Glutamatergic neuron (in vitro differentiated cells): ENCODE measurements around the gene PRKCA. TPM values are rescaled to one million over a fixed set of nuclear protein-coding genes. Genes with fewer than 3 reads are reported as not detected.
A peak's percentile ranks its signal among the peaks of the same experiment; 100 is the strongest.
"Not testable (repeated sequence)": the region's sequence is repeated elsewhere in the genome, so short reads cannot be mapped to it uniquely, and the experiment has no call there.

Experiments
- DNase-seq: peaks from one replicate; pipeline ENCODE4 v3.0.0; 2022
- H3K27ac Mint-ChIP-seq: one replicate; pipeline ENCODE4 v1.8.0; 2020; ENCODE audit warnings: mild to moderate bottlenecking, mixed read lengths, inconsistent platforms; ENCODE audit not compliant: unreplicated experiment
- H3K27me3 Mint-ChIP-seq: one replicate; pipeline ENCODE4 v1.8.0; 2020; ENCODE audit warnings: mild to moderate bottlenecking, moderate library complexity, mixed read lengths, inconsistent platforms; ENCODE audit not compliant: unreplicated experiment
- H3K36me3 Mint-ChIP-seq: one replicate; pipeline ENCODE4 v1.8.0; 2020; ENCODE audit warnings: mild to moderate bottlenecking, mixed read lengths, inconsistent platforms; ENCODE audit not compliant: unreplicated experiment
- H3K4me1 Mint-ChIP-seq: one replicate; pipeline ENCODE4 v1.8.0; 2020; ENCODE audit warnings: mild to moderate bottlenecking, low read depth, mixed read lengths, inconsistent platforms; ENCODE audit not compliant: unreplicated experiment
- H3K4me3 Mint-ChIP-seq: one replicate; pipeline ENCODE4 v1.8.0; 2020; ENCODE audit warnings: mild to moderate bottlenecking, mixed read lengths, inconsistent platforms; ENCODE audit not compliant: unreplicated experiment
- H3K9me3 Mint-ChIP-seq: one replicate; pipeline ENCODE4 v1.8.0; 2020; ENCODE audit warnings: mild to moderate bottlenecking, moderate library complexity, mixed read lengths, inconsistent platforms; ENCODE audit not compliant: unreplicated experiment
- CTCF ChIP-seq: fragments of 200-600 bp; sonication (generic); IDR thresholded peaks from one replicate; pipeline ENCODE4 v1.5.0; 2021; ENCODE audit not compliant: partially characterized antibody, unreplicated experiment
- long read RNA-seq: library from polyadenylated mRNA; unstranded; transcript quantifications from one replicate; pipeline ENCODE4 v2.0.0, GENCODE V29; 2020; ENCODE audit not compliant: unreplicated experiment
- total RNA-seq: library from RNA; stranded (reverse); fragmentation: NEBNext Ultra II Directional; extraction: Animal tissue kit (Norgen Biotek cat#: 25700); gene quantifications from one replicate; pipeline ENCODE4 v1.2.1, GENCODE V29; 2021; ENCODE audit not compliant: unreplicated experiment

PRKCA gene
- 2.2 TPM for total RNA-seq
- long read RNA-seq, result 0 reads

GRCh38 chr17:66301864-66302741, at the start of gene PRKCA:
PRKCA (plus strand) TSS chr17:66302613.
- Mint-ChIP-seq H3K27me3 (peaks cover 14% of the 10 kb centered on the region), H3K27ac (peak within 1 kb of the TSS; percentile 43), H3K36me3 (peaks cover 5% of the 10 kb centered on the region), H3K4me1 (peaks cover 4% of the 10 kb centered on the region), H3K9me3 (peaks cover 8% of the 10 kb centered on the region), H3K4me3 (peak within 1 kb of the TSS; percentile 93)
- no peak for TF ChIP-seq CTCF
- DNase-seq, result peak; percentile 65

GRCh38 chr17:66253458-66253857, 49.0 kb upstream of the PRKCA start:
- H3K36me3 Mint-ChIP-seq, DNase-seq, H3K27me3 Mint-ChIP-seq, H3K9me3 Mint-ChIP-seq, H3K4me1 Mint-ChIP-seq, H3K27ac Mint-ChIP-seq, H3K4me3 Mint-ChIP-seq: not testable (repeated sequence)

- H3K36me3 Mint-ChIP-seq, result no peaks in the 10 kb centered on the region
- no peaks in the 10 kb centered on the region for H3K9me3 Mint-ChIP-seq
- TF ChIP-seq CTCF, result no peak
- no peaks in the 10 kb centered on the region for H3K4me1 Mint-ChIP-seq
- no peak overlapping the region for H3K27ac Mint-ChIP-seq
- H3K27me3 Mint-ChIP-seq, result no peaks in the 10 kb centered on the region
- no peak overlapping the region for H3K4me3 Mint-ChIP-seq
- no peak for DNase-seq
These were observed 47.3 kb upstream of the PRKCA start for GRCh38 chr17:66255112-66255511.

- no peak overlapping the region for H3K27ac Mint-ChIP-seq
- TF ChIP-seq CTCF, result no peak
These were observed 46.9 kb upstream of the PRKCA start for GRCh38 chr17:66255527-66255971.

GRCh38 chr17:66260275-66260674, 42.1 kb upstream of the PRKCA start:
- H3K4me3 Mint-ChIP-seq, result no peak overlapping the region
- peaks cover 4% of the 10 kb centered on the region for H3K9me3 Mint-ChIP-seq
- no peaks in the 10 kb centered on the region for H3K4me1 Mint-ChIP-seq
- no peak overlapping the region for H3K27ac Mint-ChIP-seq
- no peaks in the 10 kb centered on the region for H3K27me3 Mint-ChIP-seq
- TF ChIP-seq CTCF, result no peak
- no peak for DNase-seq
- H3K36me3 Mint-ChIP-seq, result peaks cover 6% of the 10 kb centered on the region

More at GRCh38 chr17:66255527-66255971, 46.9 kb upstream of the PRKCA start:
- no peak overlapping the region for H3K4me3 Mint-ChIP-seq
- H3K36me3 Mint-ChIP-seq, result no peaks in the 10 kb centered on the region
- H3K4me1 Mint-ChIP-seq, result no peaks in the 10 kb centered on the region
- no peaks in the 10 kb centered on the region for H3K27me3 Mint-ChIP-seq
- DNase-seq, result no peak
- H3K9me3 Mint-ChIP-seq, result no peaks in the 10 kb centered on the region
